HT-29 (cell line): ENCODE results near the gene RGS7. TPM values are rescaled to one million over a fixed set of nuclear protein-coding genes. Genes with fewer than 3 reads are reported as not detected.
"Not testable (repeated sequence)": the region's sequence is repeated elsewhere in the genome, so short reads cannot be mapped to it uniquely, and the experiment has no call there.

Source experiments
- DNase-seq: peaks from one replicate; pipeline ENCODE4 v3.0.0-alpha.2; 2015; ENCODE audit warnings: low spot score
- total RNA-seq: library from RNA; depleted of rRNA; stranded (reverse); fragments of >200 nt; shearing (Covaris generic); gene quantifications from 2 replicates; pipeline ENCODE4 v1.2.3, GENCODE V29; 2014

The RGS7 gene
- total RNA-seq, 1 experiment from 2014 or later, result 0.31 TPM

DNA sequence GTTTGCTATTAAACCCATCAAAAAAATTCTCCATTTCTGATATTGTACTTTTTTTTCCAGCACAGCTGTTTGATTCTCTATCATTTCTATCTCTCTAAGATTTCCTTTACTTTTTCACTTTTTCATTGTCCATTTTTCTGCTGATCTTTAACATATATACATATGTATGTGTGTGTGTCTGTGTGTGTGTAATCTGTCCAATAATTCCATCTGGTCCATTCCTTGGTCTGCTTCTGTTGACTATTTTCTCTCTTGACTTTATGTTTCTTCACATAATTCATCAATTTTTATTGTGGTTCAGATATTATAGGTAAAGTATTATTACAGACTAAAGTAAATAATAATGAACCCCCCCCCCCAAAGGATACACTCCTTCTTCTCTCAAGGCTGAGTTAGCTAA is 84.2 kb downstream of the RGS7 start:
- no peak for DNase-seq

DNA sequence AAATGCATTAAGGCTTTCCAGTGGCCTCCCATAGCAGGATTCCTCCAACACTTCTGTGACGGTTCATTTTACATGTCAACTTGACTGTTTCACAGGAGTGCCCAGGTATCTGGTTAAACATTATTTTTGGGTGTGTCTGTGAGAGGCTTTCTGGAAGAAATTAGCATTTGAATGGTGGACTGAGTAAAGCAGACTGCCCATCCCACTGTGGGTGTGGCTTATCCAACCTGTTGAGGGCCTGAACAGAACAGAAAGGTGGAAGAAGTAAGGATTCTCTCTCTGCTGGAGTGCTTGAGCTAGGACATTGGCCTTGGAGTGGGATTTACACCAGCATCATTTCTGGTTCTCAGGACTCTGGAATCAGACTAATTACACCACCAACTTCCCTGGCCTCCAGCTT is 85.6 kb downstream of the RGS7 start:
- peak; percentile 12 for DNase-seq

DNA sequence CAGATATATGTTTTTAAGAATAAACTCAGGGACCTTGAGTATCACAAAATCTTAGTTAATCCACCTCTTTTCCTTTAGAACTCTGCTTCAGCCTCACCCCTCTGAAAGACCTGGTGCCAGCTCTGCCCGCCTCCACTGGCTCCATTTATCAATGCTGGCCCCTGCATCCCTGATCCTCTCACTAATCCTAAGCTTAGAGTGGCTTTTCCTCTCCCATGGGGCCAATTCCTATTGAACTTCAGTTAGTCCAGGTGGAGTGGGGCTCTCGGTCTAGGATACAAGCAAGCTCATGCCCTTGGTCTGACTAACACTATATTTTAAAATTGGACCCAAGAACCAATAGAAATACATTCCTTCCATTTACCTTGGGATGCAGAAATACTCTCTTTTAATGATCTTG is 87.0 kb downstream of the RGS7 start:
- DNase-seq, result no peak

DNA sequence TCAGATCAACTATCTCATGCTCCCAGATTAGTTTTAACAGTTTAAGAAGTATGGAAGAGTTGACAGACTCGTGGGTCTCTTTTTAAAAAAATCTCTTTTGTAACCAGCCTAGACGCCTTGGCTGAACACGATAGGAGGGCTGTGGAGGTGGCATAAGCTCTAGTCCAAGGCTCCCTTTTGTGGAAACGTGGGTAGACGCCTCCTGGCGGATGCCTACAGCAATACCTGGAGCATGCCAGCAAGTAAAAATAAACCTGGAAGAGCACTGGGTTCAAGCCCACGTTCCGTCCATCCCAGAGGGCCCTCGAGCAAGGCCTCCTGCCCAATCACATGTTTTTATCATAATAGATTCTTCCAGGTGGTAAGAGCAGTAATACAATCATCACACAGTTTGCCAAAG is 87.9 kb downstream of the RGS7 start:
- DNase-seq, result peak; percentile 39

DNA sequence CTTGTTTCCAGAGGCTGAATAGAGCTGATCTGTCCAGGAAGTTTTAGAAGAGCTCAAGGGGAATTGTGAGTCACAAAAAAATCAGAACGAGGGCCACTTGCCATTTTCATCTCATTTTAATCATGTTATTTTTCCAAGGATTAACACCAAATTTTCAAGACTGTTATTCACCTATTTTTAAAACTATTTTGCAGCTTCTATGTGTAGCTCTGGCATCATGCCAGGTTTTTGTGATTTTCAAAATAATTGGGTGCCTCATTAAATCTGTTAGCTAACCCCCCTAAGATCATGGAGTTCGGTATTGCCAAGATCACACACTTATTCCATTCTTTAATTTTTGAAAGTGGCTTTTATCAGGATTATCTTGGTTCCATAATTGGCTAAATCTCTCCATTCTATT is 90.9 kb downstream of the RGS7 start:
- DNase-seq, result no peak

DNA sequence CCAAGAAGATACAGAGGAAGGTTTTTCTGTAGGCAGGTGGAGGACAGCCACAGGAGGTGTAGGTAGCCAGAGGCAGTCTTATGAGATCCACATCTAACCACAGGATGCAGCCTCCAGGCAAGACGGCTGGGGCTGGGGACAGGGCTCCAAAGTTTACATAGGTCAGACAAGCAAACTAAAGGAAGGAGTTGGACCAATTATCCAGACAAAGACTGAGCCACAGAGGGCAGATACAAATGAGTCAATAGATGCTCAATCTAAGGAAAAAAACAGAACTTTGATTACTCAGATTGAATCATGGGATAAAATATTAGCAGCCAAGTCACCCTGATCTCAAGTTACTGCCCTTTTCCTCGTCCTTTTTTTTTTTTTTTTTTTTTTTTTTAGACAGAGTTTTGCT is 91.6 kb downstream of the RGS7 start:
- DNase-seq, result no peak

DNA sequence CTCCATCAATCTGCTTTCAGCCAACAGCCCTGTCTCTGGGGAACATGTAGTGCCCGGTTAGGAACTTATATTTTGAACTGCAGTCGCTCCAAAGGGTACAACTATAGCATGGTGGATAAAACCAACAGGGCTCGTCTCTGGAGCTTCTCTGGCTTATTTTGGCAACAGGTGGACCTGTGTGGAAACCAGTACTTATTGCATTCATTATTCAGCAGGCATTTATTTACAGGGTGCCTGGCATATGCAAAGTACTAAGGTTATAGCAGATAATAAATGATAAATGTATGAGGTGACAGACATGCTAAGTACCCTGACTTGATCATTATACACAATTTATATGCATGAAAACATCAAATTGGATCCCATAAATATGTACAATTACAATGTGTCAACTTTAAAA is 93.7 kb downstream of the RGS7 start:
- no peak for DNase-seq

DNA sequence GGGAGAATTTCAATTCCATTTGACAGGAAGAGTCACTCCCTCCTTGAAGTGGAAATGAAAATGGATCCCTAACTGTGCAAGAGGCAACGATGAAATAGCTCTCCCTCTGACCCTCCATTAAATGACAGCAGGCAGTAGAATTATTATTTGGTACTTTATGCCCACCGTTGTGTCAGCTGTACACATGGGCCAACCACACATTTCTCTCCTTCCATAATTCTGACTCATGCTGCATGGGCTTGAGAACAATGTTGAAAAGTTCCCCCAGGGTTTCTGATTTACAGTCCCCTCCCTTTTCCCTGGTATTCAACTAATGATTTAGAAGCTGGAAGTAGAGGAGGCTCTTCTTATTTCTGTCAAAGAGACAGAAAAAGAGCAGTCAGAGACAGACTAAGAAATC is 103.5 kb downstream of the RGS7 start:
- DNase-seq, result no peak

DNA sequence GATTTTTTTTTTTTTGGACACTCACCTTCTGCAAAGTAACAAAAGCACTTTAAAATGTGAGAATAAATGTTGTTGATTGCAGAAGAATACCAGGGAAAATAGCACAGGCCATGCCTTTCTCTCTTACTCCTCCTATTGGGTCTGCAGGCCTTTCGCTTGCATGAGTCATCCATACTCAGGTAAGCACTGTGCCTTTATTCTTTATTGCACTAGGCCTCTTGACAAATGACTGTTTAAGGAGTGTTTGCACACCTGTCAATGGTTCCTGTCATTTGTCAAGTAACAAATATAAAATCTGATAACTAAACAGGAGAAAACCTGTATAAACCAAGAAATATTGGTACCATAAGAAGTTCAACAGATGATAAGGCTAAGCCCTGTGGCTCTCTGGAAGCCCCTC is 106.5 kb downstream of the RGS7 start:
- DNase-seq, result peak; percentile 62

DNA sequence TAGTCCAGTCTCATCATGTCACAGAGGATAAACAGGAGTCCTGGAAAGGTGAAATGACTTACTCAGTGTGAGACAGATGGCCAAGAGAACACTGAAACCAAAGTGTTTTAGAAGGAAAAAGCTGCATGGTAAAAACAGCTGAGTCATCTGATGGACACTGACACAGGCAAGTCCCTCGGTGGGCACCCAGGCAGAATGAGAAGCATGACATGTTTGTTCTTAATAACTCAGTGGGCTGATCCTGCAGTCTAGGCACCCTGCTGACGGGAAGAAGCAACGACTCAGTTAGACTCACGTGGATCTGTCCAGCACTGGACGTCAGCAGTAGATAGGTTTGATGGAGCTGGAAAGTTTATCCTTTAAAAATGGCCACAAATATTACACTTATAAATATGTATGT is 116.9 kb downstream of the RGS7 start:
- no peak for DNase-seq

DNA sequence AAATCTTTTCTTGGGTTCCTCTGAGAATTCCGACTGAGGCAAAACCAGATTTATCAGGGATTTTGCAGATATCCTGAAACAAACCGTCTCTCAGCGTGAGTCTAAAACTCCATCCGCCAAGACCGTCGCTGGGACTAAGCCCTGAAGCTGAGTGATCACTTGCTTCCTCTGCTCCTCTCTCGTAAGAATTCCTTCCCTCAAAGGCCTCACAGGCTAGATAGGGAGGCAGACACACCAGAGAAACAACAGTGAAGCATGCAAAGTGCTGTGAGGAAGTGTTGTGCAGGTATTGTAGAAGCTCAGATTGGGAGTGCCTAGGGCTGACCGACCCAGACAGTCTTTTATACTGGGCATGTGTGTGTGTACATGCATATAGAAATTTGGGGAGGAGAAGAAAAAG is 119.1 kb downstream of the RGS7 start:
- no peak for DNase-seq

DNA sequence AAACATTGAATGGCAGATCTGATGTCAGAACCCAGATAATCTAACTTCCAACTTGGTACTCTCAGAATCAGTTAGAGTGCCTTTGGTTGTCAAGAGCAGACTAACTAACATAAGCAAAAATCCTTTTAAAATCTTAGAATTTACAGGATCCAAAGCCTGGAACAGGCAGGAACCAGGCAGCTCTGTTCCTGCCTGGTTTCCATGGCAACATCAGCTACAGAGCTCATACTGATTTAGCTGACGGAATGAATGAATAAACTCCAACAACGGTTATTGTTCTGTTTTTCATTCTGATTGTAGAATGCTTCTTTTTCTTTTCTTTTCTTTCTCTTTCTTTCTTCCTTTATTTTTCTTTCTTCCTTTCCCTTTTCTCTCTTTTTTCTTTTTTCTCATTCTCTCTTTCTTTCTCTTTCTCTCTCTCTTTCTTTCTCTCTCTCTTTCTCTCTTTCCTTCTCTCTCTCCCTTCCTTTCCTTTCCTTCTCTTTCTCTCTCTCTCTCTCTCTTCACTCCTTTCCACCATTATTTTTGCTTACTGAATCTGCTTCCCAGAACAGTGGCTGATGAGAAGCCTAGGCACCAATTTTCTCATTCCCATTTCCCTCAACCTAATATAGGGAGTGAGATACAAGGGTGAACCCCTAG is 121.6 kb downstream of the RGS7 start:
- no peak for DNase-seq

DNA sequence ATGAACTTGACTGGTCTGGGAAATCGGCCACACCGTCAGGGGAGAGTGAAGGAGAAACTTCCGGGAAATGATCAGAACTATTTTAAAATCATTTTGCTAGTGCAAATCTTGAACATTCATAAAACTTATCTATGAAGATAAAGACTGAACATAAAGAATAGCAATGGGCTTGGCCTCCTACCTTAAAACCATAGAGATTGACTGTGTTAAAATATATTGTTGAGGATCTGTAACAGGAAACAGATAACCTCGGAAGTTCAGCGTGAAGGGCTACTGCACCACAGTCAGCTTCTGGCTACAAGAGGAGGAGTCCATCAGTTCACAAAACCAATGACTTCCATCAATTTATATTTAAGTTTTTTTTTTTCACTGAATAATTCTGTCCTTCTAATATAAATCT is 127.3 kb downstream of the RGS7 start:
- no peak for DNase-seq

DNA sequence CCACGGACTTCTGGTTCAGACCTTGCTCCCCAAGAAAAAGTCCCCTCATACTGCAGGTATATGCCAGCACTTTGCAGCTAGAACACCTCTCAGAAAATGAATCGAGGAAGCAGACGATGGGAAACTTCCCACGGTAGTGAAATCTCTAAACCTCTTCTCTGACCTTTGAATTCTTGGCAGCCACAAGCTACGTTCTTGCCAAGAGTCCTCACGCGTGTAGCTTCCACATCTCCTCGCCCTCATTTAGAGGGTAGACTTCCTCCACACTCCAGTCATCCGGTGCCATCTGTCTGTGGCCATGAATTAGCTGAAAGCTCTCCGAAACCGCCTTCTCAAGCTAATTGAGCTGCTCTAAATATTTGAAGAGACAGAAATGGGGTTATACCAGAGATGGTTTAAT is 127.8 kb downstream of the RGS7 start:
- DNase-seq, result peak; percentile 59

DNA sequence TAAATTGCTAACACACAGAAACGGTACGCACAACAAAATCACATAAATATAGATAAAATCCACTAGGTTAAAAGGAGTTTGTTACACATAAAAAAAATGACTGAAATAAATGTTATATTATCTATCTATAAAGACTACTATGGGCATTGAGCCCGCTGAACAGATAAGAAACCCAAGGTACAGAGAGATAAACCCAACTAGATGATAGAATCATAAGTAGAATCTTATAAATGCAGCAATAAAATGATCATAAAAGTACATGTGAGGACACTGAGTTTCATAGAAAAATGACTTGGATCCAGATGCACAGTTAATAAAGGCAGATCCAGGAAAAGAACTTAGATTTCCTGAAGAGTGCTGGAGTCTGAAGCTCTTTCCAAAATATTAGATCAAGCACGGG is 128.7 kb downstream of the RGS7 start:
- no peak for DNase-seq

DNA sequence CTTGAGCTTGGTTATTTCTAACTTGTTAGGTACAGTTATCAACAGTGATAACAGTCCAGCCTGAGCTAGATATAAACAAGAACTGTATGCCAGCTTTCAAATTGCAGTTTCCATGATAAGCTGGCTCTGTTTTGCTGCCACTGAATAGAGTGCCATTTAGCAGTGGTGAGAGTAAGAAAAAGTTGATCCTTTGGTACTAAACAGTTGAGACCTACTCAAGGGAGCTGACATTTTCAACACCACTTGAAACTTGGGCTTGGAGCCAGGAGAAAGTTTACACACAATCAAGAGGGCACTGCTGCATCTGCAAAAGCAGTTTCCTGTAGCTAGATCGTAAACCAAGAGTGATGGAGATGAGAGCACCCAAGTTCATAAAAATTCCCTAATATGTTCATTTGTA is 131.3 kb downstream of the RGS7 start:
- DNase-seq, result no peak

DNA sequence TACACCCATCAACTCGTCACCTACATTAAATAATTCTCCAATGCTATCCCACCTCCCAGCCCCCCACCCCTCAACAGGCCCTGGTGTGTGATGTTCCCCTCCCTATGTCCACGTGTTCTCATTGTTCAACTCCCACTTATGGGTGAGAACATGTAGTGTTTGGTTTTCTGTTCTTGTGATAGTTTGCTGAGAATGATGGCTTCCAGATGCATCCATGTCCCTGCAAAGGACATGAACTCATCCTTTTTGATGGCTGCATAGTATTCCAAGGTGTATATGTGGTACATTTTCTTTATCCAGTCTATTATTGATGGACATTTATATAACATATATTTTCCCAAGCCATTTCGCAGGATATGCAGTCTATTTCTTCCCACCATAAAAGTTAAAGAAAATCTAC is 132.8 kb downstream of the RGS7 start:
- DNase-seq, result not testable (repeated sequence)

DNA sequence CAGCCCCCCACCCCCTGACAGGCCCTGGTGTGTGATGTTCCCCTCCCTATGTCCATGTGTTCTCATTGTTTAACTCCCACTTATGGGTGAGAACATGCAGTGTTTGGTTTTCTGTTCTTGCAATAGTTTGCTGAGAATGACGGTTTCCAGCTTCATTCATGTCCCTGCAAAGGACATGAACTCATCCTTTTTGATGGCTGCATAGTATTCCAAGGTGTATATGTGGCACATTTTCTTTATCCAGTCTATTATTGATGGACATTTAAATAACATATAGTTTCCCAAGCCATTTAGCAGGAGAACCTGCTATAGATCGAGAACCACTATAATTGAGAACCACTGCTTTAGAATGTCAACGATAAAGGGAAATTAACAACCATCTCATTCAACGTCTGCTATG is 134.2 kb downstream of the RGS7 start:
- DNase-seq, result not testable (repeated sequence)

DNA sequence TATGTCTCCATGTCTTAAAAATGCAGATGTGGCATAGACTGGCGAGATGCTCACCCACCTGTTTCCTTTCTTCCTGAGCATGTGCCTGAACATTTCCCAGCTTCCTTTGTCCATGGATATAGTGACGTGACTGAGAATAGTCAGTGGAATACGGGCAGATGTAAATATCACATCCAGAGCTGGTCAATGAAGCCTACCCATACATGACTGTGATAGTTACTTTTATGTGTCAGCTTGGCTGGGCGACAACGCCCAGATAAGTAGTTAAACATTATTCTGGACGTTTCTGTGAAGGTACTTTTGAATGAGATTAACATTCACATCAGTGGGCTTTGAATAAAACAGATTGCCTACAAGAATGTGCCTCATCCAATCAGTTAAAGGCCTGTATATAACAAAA is 135.7 kb downstream of the RGS7 start:
- DNase-seq, result no peak

DNA sequence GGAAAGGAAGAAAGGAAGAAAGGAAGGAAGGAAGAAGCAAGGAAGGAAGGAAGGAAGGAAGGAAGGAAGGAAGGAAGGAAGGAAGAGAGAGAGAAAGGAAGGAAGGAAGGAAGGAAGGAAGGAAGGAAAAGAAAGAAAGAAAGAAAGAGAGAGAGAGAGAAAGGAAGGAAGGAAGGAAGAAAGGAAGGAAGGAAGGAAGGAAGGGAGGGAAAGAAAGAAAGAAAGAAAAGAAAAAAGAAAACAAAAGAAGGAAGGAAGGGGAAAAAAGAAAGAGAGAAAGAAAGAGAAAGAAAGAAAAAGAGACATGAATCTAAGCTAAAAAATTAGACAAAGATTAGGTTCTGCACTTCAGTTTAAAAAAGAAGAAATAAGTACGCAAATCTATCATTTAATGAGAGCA is 136.1 kb downstream of the RGS7 start:
- DNase-seq, result not testable (repeated sequence)

DNA sequence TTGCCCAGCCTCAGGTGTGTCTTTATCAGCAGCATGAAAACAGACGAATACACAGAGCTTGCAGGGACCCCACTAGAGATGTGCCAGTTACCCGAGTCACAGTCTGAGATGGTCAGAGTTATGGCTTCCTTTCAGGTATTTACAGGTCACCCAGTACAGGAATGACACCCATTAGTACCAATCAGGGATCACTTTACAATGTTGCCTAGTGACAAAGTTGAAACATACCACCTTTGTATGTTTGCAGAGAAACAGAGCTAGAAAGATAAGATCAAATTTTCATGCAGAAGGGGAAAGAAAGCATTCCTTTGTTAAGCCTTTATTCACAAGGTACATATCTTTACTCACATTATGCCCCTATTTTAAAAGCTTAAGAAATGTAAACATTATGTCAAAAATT is 137.6 kb downstream of the RGS7 start:
- peak; percentile 65 for DNase-seq

DNA sequence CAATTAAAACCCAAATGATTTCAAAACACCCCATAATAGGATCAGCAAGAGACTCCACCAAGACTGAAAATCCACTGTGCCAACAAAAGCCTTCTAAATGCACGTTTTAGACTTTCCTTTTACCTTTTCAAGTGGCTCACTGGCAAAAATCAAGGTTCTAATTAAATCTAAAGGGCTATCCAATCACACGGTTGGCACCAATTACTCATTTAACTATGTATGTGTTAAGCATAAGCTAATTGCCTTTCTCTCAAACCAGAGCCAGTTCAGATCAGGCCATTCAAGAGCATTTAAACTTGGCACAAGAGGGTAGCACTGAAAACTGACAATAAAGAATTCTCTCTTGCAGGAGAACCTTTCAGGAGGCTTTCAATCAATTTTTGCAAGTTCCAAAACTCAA is 139.5 kb downstream of the RGS7 start:
- DNase-seq, result no peak

DNA sequence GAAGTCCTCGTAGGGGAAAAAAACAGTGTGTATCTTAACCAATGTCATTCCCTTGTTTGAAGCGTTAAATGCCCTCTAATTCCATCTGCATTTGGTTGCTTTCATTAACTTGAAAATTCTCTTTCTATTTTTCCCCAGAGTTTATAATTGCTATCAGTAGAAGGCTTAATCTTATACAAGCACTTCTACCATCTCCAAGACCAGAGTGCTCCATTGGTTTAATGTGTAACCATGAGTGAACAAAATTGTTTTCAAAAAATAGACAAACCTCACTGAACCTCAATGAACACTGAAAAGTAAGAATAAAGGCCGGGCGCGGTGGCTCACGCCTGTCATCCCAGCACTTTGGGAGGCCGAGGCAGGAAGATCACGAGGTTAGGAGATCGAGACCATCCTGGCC is 141.3 kb downstream of the RGS7 start:
- no peak for DNase-seq

DNA sequence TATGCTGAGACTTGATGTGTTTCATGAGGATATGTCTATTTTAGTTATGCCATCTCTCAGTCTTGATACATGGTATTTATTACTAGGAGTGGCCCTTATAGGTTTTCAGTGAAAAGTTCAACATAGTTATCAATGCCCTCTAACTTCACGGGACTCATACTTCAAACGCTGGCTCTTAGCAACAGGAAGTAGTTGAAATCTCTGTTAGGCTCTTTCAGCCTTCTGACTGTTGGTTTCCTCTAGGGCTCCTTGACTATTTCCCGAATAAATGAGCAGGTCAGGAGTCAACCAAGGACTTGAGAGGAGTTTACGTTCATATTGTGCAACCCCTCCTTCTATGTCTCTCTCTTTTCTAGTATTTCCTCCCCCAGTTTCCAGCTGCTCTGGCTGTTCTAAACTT is 141.8 kb downstream of the RGS7 start:
- DNase-seq, result no peak
